Testis (tissue), 2 donors: ENCODE measurements around the gene CCDC51.

ENCODE experiments used
- POLR2A ChIP-seq: fragments of 450-650 bp; IDR thresholded peaks from one replicate; pipeline ENCODE4 v1.6.1; 2017; ENCODE audit warnings: antibody characterized with exemption, mild to moderate bottlenecking, moderate library complexity
- TF ChIP-seq, protein P1 (sequence below), 3 experiments: fragments of 450-650 bp in 2 of 3; fragments of 200-600 bp in 1 of 3; sonication (generic) in 1 of 3; IDR thresholded peaks; one replicate each; pipeline ENCODE4 v1.5.1; 2016 to 2019; ENCODE audit warnings: antibody characterized with exemption in 3 of 3, mild to moderate bottlenecking in 2 of 3, moderate library complexity in 1 of 3

DNA sequence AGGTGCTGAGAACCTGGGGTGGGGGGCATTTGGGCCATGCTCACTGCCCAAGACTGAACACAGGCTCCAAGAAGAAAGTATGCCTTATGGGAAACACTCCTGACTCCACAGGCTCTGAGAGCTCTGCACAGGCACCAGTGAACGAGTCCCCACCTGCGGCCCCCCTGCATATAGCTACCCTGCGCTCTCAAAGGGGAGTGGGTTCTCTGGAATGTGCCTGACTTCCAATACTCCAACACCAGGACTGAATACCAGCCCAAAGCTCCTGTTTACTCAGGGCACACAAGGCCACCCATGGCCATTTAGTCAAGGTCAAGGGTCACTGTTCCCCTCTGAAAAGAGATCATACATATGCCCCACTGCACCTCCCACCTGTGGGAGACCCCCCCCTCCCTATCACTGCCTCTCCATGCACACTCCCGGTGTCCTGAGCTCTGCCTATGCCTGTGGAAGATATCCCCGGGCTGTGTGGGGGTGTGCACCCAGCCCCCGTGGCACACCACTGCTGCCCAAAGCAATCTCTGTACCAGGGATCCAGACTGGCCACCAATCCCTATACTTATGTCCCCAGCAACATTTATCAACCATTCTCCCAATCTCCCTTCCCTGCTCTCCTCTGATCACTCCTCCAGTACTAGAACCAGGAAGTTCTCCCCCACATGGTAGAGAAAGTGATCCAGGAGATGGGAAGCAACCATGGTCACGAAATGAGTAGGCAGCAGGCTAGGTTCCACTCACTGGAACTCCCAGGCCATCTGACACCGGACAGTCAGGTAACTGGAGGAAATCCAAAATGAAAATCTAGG lies 8.5 kb downstream of the CCDC51 start:
- TF ChIP-seq POLR2A = no peak
- TF ChIP-seq, protein P1, sequence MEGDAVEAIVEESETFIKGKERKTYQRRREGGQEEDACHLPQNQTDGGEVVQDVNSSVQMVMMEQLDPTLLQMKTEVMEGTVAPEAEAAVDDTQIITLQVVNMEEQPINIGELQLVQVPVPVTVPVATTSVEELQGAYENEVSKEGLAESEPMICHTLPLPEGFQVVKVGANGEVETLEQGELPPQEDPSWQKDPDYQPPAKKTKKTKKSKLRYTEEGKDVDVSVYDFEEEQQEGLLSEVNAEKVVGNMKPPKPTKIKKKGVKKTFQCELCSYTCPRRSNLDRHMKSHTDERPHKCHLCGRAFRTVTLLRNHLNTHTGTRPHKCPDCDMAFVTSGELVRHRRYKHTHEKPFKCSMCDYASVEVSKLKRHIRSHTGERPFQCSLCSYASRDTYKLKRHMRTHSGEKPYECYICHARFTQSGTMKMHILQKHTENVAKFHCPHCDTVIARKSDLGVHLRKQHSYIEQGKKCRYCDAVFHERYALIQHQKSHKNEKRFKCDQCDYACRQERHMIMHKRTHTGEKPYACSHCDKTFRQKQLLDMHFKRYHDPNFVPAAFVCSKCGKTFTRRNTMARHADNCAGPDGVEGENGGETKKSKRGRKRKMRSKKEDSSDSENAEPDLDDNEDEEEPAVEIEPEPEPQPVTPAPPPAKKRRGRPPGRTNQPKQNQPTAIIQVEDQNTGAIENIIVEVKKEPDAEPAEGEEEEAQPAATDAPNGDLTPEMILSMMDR (IDR thresholded peaks at IDR 0.05) = no peak
